ENCODE data around the gene SCGN.

DNA sequence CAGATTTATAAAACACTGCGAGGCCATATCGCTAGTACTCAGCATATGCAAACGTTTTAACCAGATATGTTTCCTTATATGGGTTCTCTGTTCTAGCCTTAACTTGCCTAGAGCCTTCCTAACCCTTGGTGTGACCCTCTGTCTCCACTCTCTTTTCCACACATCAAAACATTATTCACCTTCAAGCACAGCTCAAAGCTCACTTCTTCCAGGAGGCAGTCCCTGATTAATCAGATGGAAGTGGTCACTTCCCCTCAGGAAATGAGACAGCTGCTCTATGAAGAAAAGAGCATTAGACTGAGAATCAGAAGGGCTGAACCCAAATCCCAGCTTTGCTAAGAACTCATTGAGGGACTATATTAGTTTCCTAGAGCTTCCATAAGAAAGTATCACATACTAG, 62.8 kb downstream of the SCGN start:
- TF ChIP-seq GATA2 (IDR thresholded peaks at IDR 0.05; ENCODE audit: low read depth, low read length) (no peak), GATA3 (IDR thresholded peaks at IDR 0.05; ENCODE audit: low read depth, low read length) (no peak)
